ENCODE data around the gene CREBBP.

DNA sequence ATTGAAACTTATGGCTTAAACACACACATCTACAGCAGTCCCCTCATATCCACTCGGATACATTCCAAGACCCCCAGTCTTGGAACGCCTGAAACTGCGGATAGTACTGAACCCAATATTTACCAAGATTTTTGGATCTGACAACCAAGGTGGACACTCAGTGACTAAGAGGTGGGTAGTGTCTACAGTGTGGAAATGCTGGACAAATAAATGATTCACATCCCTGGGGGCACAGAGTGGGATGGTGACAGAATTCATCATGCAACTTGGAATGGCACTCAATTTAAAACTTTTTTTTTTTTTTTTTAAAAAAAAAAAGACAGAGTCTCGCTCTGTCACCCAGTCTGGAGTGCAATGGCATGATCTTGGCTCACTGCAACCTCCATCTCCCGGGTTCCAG is 109.0 kb downstream of the CREBBP start:
- TF ChIP-seq, protein P1, sequence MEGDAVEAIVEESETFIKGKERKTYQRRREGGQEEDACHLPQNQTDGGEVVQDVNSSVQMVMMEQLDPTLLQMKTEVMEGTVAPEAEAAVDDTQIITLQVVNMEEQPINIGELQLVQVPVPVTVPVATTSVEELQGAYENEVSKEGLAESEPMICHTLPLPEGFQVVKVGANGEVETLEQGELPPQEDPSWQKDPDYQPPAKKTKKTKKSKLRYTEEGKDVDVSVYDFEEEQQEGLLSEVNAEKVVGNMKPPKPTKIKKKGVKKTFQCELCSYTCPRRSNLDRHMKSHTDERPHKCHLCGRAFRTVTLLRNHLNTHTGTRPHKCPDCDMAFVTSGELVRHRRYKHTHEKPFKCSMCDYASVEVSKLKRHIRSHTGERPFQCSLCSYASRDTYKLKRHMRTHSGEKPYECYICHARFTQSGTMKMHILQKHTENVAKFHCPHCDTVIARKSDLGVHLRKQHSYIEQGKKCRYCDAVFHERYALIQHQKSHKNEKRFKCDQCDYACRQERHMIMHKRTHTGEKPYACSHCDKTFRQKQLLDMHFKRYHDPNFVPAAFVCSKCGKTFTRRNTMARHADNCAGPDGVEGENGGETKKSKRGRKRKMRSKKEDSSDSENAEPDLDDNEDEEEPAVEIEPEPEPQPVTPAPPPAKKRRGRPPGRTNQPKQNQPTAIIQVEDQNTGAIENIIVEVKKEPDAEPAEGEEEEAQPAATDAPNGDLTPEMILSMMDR (IDR thresholded peaks at IDR 0.05) = no peak
- TF ChIP-seq POLR2A (IDR thresholded peaks at IDR 0.05) = no peak

Measured in prostate gland (tissue), 2 donors.